Muscle layer of duodenum (tissue), 2 donors: ENCODE results near the gene DIS3.
"Not testable (repeated sequence)": the region's sequence is repeated elsewhere in the genome, so short reads cannot be mapped to it uniquely, and the experiment has no call there.

Source experiments
- H3K27ac ChIP-seq: one replicate; pipeline ENCODE4 v1.7.0; 2013; ENCODE audit warnings: mild to moderate bottlenecking, low read length
- H3K27me3 ChIP-seq: one replicate; pipeline ENCODE4 v1.7.0; 2013; ENCODE audit warnings: low read depth, mild to moderate bottlenecking, control low read depth, low read length
- H3K36me3 ChIP-seq, 2 donors: one replicate each; pipeline ENCODE4 v1.7.0; 2013; ENCODE audit warnings: low read length in 2 of 2, control low read depth in 1 of 2, mild to moderate bottlenecking in 1 of 2; ENCODE audit not compliant: insufficient read depth in 2 of 2, control insufficient read depth in 1 of 2
- H3K4me1 ChIP-seq, 2 donors: one replicate each; pipeline ENCODE4 v1.7.0; 2013; ENCODE audit warnings: low read length in 2 of 2, mild to moderate bottlenecking in 2 of 2, control low read depth in 1 of 2, moderate library complexity in 1 of 2; ENCODE audit not compliant: insufficient read depth in 2 of 2, control insufficient read depth in 1 of 2
- H3K4me3 ChIP-seq, 2 donors: one replicate each; pipeline ENCODE4 v1.7.0; 2013; ENCODE audit warnings: low read length in 2 of 2, low read depth in 1 of 2, mild to moderate bottlenecking in 1 of 2
- H3K9me3 ChIP-seq, 2 donors: one replicate each; pipeline ENCODE4 v1.7.0; 2013; ENCODE audit warnings: low read length in 2 of 2, control low read depth in 1 of 2, mild to moderate bottlenecking in 1 of 2; ENCODE audit not compliant: control insufficient read depth in 1 of 2
- donor health status: healthy.

The DIS3 gene

DNA sequence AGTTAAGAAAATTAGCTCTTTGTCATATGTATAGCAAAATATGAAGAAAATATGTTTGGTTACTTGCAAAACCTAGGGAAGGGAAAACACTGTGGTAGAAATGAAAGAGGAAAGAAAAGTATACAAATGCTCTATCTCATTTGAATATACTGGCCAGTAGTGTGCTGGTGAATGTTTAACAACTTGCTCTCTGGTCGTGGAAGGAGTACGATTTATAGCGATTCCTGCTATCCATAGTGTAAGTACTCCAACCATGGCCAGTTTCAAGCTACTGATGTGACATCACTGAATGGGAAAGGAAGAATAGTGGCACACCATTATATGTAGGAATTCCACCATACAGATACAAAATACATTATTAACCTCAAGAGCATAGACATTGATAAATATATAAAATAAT, 44.7 kb downstream of the DIS3 start:
- no peak overlapping the region for H3K27ac ChIP-seq
- no peaks in the 10 kb centered on the region for H3K9me3 ChIP-seq
- H3K4me3 ChIP-seq = no peak overlapping the region
- peaks cover 4 to 15% of the 10 kb centered on the region in 2 donors for H3K36me3 ChIP-seq
- no peaks in the 10 kb centered on the region for H3K27me3 ChIP-seq
- peaks cover 0 to 7% of the 10 kb centered on the region in 2 donors for H3K4me1 ChIP-seq

DNA sequence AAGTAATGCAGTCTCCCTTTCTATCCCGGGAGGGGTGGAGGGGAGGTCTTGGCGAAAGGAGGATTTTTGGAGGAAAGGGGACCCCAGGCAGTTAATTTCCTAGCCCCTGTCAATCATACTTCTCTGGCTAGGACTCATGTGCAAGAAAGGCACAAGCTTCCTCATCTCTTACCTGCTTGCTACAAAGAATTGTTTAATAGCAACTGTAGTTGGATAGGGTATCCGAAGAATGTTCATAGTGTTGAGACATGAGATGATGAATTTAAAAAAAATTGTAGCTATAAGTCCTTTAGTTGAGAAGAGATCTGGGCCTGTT, 53.5 kb downstream of the DIS3 start:
- peak overlapping the region; percentile 70 for H3K27ac ChIP-seq

DNA sequence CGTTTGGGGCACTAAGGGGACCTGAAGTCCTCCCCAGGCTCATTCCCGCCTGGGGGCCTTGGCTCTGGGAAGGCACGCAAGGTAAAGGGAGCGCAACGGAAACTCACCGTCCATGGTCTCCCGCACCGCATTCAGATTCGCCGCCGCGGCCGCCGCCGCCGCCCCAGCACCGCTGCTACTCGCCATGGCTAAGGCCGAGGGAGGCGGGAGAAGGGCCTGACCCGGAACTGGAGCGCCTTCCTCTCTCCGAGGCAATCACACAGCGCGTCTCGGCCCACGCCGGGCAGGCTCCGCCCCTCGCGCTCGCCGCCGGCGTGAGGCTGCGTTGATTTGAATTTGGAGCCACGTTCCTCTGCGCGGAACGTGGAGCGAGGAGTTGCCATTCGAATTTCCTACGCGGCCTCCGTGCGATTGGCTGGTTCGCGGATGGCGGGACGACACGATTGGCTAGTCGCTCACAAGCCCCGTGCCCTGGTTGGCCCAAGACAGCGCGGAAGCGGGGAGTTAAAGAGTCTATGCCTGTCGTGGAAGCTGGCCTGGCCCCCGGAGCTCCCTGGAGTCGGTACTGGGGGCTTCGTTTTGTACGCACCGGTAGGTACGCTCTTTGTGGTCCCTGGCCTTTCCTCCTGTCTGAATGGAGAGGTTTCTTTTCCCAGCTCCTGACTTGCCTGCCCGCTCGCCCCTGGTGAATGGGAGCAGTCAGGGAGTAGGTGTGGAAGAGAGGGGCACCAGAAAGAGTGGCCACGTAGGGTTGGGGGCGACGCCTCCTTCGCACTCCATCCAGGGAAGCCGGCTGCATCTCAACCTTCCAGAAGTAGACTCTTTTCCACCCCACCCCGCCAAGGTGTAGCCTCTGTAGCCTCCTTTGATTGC, 54.0 kb downstream of the DIS3 start, which contains the start of the genes BORA and MZT1:
TSS of gene BORA (plus strand) at position 507 of the 873 bp plus-strand sequence. CDS start 1,018 bp downstream, outside the sequence.
TSS of gene MZT1 (minus strand) at position 213 of the 873 bp plus-strand sequence. CDS start at position 186, 27 bp downstream.
- peak within 1 kb of the TSS; percentile 70 for H3K27ac ChIP-seq
- H3K4me1 ChIP-seq = peaks cover 0 to 20% of the 10 kb centered on the region in 2 donors
- H3K36me3 ChIP-seq = no peaks in the 10 kb centered on the region
- peak within 1 kb of the TSS; percentile 83 to 99 for H3K4me3 ChIP-seq
- H3K9me3 ChIP-seq = no peaks in the 10 kb centered on the region
- H3K27me3 ChIP-seq = no peaks in the 10 kb centered on the region

More for the DNA sequence above, 53.5 kb downstream of the DIS3 start:
- Histone ChIP-seq H3K36me3 (peaks cover 0 to 2% of the 10 kb centered on the region in 2 donors), H3K4me1 (peaks cover 0 to 20% of the 10 kb centered on the region in 2 donors), H3K4me3 (peak overlapping the region; percentile 83 to 99), H3K9me3 (no peaks in the 10 kb centered on the region), H3K27me3 (no peaks in the 10 kb centered on the region)

DNA sequence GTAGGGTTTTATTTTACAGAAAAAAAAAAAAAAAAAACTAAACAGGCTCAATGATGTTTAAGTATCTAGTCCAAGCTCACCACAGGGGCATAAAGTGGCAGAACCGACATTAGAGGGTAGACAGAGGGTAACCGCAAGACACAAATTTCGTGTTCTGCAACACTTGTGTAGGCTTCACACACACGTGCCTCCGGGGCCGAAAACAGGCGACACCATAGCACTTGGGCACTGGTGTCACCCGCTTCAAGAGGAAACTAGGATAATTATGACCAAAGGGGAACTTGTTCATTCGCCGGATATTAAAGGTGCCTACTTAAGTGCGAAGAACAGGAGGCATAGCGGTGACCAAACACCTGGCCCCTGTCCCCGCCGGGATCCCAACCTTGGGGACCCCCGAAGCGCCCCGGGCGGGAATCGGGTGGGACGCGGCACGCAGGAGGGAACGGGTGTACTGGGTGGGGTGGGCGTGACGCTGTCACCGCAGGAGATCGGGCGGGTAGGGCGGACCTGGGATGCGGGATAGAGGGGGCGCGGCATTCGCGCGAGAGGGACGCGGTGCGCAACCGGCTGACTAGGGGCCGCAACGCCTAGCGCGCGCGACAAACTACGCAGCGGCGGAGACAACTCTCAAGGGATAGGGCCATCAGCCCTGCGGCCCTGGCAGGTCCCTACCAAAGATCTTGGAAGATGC, 54.8 kb downstream of the DIS3 start:
- no peaks in the 10 kb centered on the region for H3K27me3 ChIP-seq
- peak overlapping the region; percentile 83 to 99 for H3K4me3 ChIP-seq
- H3K27ac ChIP-seq = no peak overlapping the region
- H3K9me3 ChIP-seq = no peaks in the 10 kb centered on the region
- peaks cover 0 to 20% of the 10 kb centered on the region in 2 donors for H3K4me1 ChIP-seq
- no peaks in the 10 kb centered on the region for H3K36me3 ChIP-seq

DNA sequence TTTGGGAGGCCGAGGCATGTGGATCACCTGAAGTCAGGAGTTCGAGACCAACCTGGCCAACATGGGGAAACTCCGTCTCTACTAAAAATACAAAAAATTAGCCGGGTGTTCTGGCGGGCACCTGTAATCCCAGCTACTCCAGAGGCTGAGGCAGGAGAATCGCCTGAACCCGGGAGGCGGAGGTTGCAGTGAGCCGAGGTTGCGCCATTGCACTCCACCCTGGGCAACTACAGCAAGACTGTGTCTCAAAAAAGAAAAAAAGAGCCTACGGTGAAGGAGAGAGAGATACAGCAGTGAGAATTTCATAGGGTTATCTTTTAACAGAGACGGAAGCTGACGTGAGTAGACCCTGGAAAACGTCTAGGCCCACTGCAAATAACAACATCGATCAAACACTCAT, 55.5 kb downstream of the DIS3 start:
- H3K36me3 ChIP-seq, H3K9me3 ChIP-seq, H3K27ac ChIP-seq, H3K27me3 ChIP-seq: not testable (repeated sequence)
- peak overlapping the region; percentile 83 to 99 for H3K4me3 ChIP-seq
- peaks cover 0 to 20% of the 10 kb centered on the region in 2 donors for H3K4me1 ChIP-seq

DNA sequence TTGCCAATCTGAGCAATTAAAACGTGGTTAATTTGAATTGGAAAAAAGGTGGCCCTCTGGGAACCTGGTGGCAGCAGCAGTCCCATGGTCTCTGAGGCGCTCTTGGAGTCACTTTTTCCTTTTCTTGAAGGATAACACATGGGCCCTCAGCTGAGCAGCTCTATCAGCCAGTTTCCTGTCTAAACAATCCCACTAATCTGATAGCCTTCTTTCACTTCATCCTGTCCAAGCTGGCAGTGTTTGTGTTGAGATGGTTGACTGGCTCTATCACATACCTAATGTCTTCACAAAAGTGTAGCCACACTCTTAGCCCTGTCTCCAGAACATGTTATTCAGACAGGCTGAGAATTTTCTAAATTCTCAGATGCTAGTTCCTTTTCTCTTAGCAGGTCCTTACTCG, 64.9 kb downstream of the DIS3 start:
- Histone ChIP-seq H3K27me3 (no peaks in the 10 kb centered on the region), H3K4me1 (no peaks in the 10 kb centered on the region), H3K27ac (no peak overlapping the region), H3K36me3 (peaks cover 19 to 40% of the 10 kb centered on the region in 2 donors), H3K9me3 (no peaks in the 10 kb centered on the region), H3K4me3 (no peak overlapping the region)
